ENCODE data around the gene UCP3.
A peak's percentile ranks its signal among the peaks of the same experiment; 100 is the strongest.

- TF ChIP-seq CTCF (IDR thresholded peaks at IDR 0.05) (no peak), POLR2A (IDR thresholded peaks at IDR 0.05) (peak; percentile 13)
Observed at GRCh38 chr11:73982595-73982989, 26.3 kb downstream of the UCP3 start, which contains the start of gene UCP2.

Data from right lobe of liver (tissue), 4 donors.